Erythroblast (primary cell): ENCODE data around the gene TELO2.

ENCODE experiments used
- GATA1 ChIP-seq: IDR thresholded peaks from 2 replicates; pipeline ENCODE4 v1.6.1; 2011; ENCODE audit warnings: low read depth, mild to moderate bottlenecking, control low read depth, low read length, moderate library complexity
- POLR2A ChIP-seq: IDR thresholded peaks from 2 replicates; pipeline ENCODE4 v1.6.1; 2011; ENCODE audit warnings: mild to moderate bottlenecking, low read length

- peak; percentile 86 for TF ChIP-seq POLR2A
- TF ChIP-seq GATA1, result no peak
These were observed 18.2 kb upstream of the TELO2 start, which contains the start of gene CLCN7 for GRCh38 chr16:1474796-1475551.
